Measurements from ENCODE around the gene SYNGAP1.

- TF ChIP-seq CTCF (IDR thresholded peaks at IDR 0.05) (no peak), ZFX (IDR thresholded peaks at IDR 0.05; ENCODE audit: borderline replicate concordance) (no peak)
These were observed 36.3 kb downstream of the SYNGAP1 start for GRCh38 chr6:33456156-33456555.

All from 22Rv1 (cell line).